Measurements from ENCODE around the gene KLF13.

DNA sequence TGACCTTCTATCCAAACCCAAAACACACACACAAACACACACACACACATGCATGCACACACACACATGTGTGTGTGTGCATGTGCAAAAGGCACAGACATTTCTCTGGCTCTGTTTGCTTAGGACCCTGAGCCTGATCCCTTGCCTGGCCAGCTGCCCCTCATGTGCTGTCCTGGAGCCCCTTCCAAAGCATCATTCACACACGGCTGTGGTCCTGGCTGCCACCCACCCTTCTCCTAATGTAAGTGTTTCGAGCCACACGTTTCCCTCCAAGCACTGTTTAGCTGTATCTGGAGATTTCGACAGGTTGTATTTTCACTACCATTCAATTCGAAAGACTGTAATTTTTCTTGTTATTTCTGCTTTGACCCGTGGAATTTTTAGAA is 45.8 kb upstream of the KLF13 start:
- TF ChIP-seq, protein P1, sequence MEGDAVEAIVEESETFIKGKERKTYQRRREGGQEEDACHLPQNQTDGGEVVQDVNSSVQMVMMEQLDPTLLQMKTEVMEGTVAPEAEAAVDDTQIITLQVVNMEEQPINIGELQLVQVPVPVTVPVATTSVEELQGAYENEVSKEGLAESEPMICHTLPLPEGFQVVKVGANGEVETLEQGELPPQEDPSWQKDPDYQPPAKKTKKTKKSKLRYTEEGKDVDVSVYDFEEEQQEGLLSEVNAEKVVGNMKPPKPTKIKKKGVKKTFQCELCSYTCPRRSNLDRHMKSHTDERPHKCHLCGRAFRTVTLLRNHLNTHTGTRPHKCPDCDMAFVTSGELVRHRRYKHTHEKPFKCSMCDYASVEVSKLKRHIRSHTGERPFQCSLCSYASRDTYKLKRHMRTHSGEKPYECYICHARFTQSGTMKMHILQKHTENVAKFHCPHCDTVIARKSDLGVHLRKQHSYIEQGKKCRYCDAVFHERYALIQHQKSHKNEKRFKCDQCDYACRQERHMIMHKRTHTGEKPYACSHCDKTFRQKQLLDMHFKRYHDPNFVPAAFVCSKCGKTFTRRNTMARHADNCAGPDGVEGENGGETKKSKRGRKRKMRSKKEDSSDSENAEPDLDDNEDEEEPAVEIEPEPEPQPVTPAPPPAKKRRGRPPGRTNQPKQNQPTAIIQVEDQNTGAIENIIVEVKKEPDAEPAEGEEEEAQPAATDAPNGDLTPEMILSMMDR (IDR thresholded peaks at IDR 0.05; ENCODE audit: low read depth, low read length, poor library complexity, severe bottlenecking): no peak
- TF ChIP-seq EZH2phosphoT487 (IDR thresholded peaks at IDR 0.05; ENCODE audit: borderline replicate concordance, low read length): no peak
